ENCODE results near the gene PTPN13. TPM values are rescaled to one million over a fixed set of nuclear protein-coding genes. Genes with fewer than 3 reads are reported as not detected.
"Not testable (repeated sequence)": the region's sequence is repeated elsewhere in the genome, so short reads cannot be mapped to it uniquely, and the experiment has no call there.

Gene PTPN13
- total RNA-seq, 3 donors from 2014 or later = 0.89 to 2.2 (median 0.92) TPM

- ATAC-seq = no peak
- DNase-seq = no peak
- no peaks in the 10 kb centered on the region for H3K36me3 Mint-ChIP-seq (ENCODE audit: insufficient read depth)
- H3K4me3 Mint-ChIP-seq = no peak overlapping the region
- no peaks in the 10 kb centered on the region for H3K4me1 Mint-ChIP-seq (ENCODE audit: low read depth)
- H3K27me3 Mint-ChIP-seq (ENCODE audit: low read depth) = no peaks in the 10 kb centered on the region
- no peaks in the 10 kb centered on the region for H3K9me3 Mint-ChIP-seq
These were observed 89.1 kb downstream of the PTPN13 start for GRCh38 chr4:86683167-86683566.

- Mint-ChIP-seq H3K4me1 (ENCODE audit: low read depth) (no peaks in the 10 kb centered on the region), H3K27me3 (ENCODE audit: low read depth) (no peaks in the 10 kb centered on the region), H3K4me3 (no peak overlapping the region), H3K9me3 (no peaks in the 10 kb centered on the region), H3K36me3 (ENCODE audit: insufficient read depth) (no peaks in the 10 kb centered on the region)
- DNase-seq (no peak), ATAC-seq (no peak)
These were observed 89.9 kb downstream of the PTPN13 start for GRCh38 chr4:86683983-86684382.

- Mint-ChIP-seq H3K4me3 (no peak overlapping the region), H3K27me3 (ENCODE audit: low read depth) (no peaks in the 10 kb centered on the region)
These were observed 91.3 kb downstream of the PTPN13 start for GRCh38 chr4:86685401-86685800.

GRCh38 chr4:86686741-86687140, 92.6 kb downstream of the PTPN13 start:
- no peak for DNase-seq
- H3K4me1 Mint-ChIP-seq (ENCODE audit: low read depth) = no peaks in the 10 kb centered on the region
- no peak for ATAC-seq
- no peaks in the 10 kb centered on the region for H3K9me3 Mint-ChIP-seq
- H3K4me3 Mint-ChIP-seq = no peak overlapping the region
- H3K36me3 Mint-ChIP-seq (ENCODE audit: insufficient read depth) = no peaks in the 10 kb centered on the region
- no peaks in the 10 kb centered on the region for H3K27me3 Mint-ChIP-seq (ENCODE audit: low read depth)

More at GRCh38 chr4:86685401-86685800, 91.3 kb downstream of the PTPN13 start:
- Mint-ChIP-seq H3K9me3 (no peaks in the 10 kb centered on the region), H3K36me3 (ENCODE audit: insufficient read depth) (no peaks in the 10 kb centered on the region), H3K4me1 (ENCODE audit: low read depth) (no peaks in the 10 kb centered on the region)
- DNase-seq (no peak), ATAC-seq (no peak)

GRCh38 chr4:86688026-86688425, 93.9 kb downstream of the PTPN13 start:
- Mint-ChIP-seq H3K4me3 (no peak overlapping the region), H3K27me3 (ENCODE audit: low read depth) (no peaks in the 10 kb centered on the region), H3K9me3 (no peaks in the 10 kb centered on the region), H3K36me3 (ENCODE audit: insufficient read depth) (no peaks in the 10 kb centered on the region), H3K4me1 (ENCODE audit: low read depth) (no peaks in the 10 kb centered on the region)
- ATAC-seq = no peak
- DNase-seq = no peak

- H3K4me3 Mint-ChIP-seq = no peak overlapping the region
- no peaks in the 10 kb centered on the region for H3K36me3 Mint-ChIP-seq (ENCODE audit: insufficient read depth)
- H3K4me1 Mint-ChIP-seq (ENCODE audit: low read depth) = no peaks in the 10 kb centered on the region
- H3K27me3 Mint-ChIP-seq (ENCODE audit: low read depth) = no peaks in the 10 kb centered on the region
- H3K9me3 Mint-ChIP-seq = no peaks in the 10 kb centered on the region
- ATAC-seq (no peak), DNase-seq (no peak)
These were observed 110.5 kb downstream of the PTPN13 start for GRCh38 chr4:86704601-86705000.

- ATAC-seq (no peak), DNase-seq (no peak)
- no peaks in the 10 kb centered on the region for H3K9me3 Mint-ChIP-seq
- no peak overlapping the region for H3K4me3 Mint-ChIP-seq
- no peaks in the 10 kb centered on the region for H3K27me3 Mint-ChIP-seq (ENCODE audit: low read depth)
- no peaks in the 10 kb centered on the region for H3K4me1 Mint-ChIP-seq (ENCODE audit: low read depth)
- H3K36me3 Mint-ChIP-seq (ENCODE audit: insufficient read depth) = no peaks in the 10 kb centered on the region
These were observed 112.9 kb downstream of the PTPN13 start for GRCh38 chr4:86706923-86707597.

- ATAC-seq = no peak
- no peaks in the 10 kb centered on the region for H3K4me1 Mint-ChIP-seq (ENCODE audit: low read depth)
These were observed 123.5 kb downstream of the PTPN13 start for GRCh38 chr4:86717651-86718050.

GRCh38 chr4:86718152-86718551, 124.0 kb downstream of the PTPN13 start:
- Mint-ChIP-seq H3K27me3 (ENCODE audit: low read depth) (peaks cover 6% of the 10 kb centered on the region), H3K4me3 (no peak overlapping the region), H3K9me3 (no peaks in the 10 kb centered on the region), H3K4me1 (ENCODE audit: low read depth) (no peaks in the 10 kb centered on the region), H3K36me3 (ENCODE audit: insufficient read depth) (no peaks in the 10 kb centered on the region)
- ATAC-seq (no peak), DNase-seq (no peak)

More at GRCh38 chr4:86717651-86718050, 123.5 kb downstream of the PTPN13 start:
- Mint-ChIP-seq H3K36me3 (ENCODE audit: insufficient read depth) (no peaks in the 10 kb centered on the region), H3K9me3 (no peaks in the 10 kb centered on the region), H3K4me3 (no peak overlapping the region), H3K27me3 (ENCODE audit: low read depth) (peaks cover 6% of the 10 kb centered on the region)
- no peak for DNase-seq

- not testable (repeated sequence) for H3K9me3 Mint-ChIP-seq; H3K4me3 Mint-ChIP-seq; H3K27me3 Mint-ChIP-seq (ENCODE audit: low read depth); ATAC-seq; H3K36me3 Mint-ChIP-seq (ENCODE audit: insufficient read depth); H3K4me1 Mint-ChIP-seq (ENCODE audit: low read depth); DNase-seq
These were observed 125.0 kb downstream of the PTPN13 start for GRCh38 chr4:86719149-86719548.

- no peak for DNase-seq
- H3K27me3 Mint-ChIP-seq (ENCODE audit: low read depth) = peaks cover 2% of the 10 kb centered on the region
- no peaks in the 10 kb centered on the region for H3K9me3 Mint-ChIP-seq
- H3K4me1 Mint-ChIP-seq (ENCODE audit: low read depth) = no peaks in the 10 kb centered on the region
- no peaks in the 10 kb centered on the region for H3K36me3 Mint-ChIP-seq (ENCODE audit: insufficient read depth)
- ATAC-seq = no peak
- no peak overlapping the region for H3K4me3 Mint-ChIP-seq
These were observed 126.5 kb downstream of the PTPN13 start for GRCh38 chr4:86720508-86721068.

- ATAC-seq = no peak
- Mint-ChIP-seq H3K36me3 (ENCODE audit: insufficient read depth) (no peaks in the 10 kb centered on the region), H3K27me3 (ENCODE audit: low read depth) (peaks cover 2% of the 10 kb centered on the region), H3K4me1 (ENCODE audit: low read depth) (no peaks in the 10 kb centered on the region), H3K9me3 (peaks cover 3% of the 10 kb centered on the region), H3K4me3 (no peak overlapping the region)
- DNase-seq = no peak
These were observed 127.3 kb downstream of the PTPN13 start for GRCh38 chr4:86721412-86721811.

GRCh38 chr4:86730310-86730709, 136.2 kb downstream of the PTPN13 start:
- H3K27me3 Mint-ChIP-seq (ENCODE audit: low read depth) = peaks cover 6% of the 10 kb centered on the region
- ATAC-seq = no peak
- H3K4me3 Mint-ChIP-seq = no peak overlapping the region
- H3K4me1 Mint-ChIP-seq (ENCODE audit: low read depth) = peaks cover 2% of the 10 kb centered on the region
- peaks cover 4% of the 10 kb centered on the region for H3K9me3 Mint-ChIP-seq
- no peak for DNase-seq
- no peaks in the 10 kb centered on the region for H3K36me3 Mint-ChIP-seq (ENCODE audit: insufficient read depth)

GRCh38 chr4:86737244-86737643, 143.1 kb downstream of the PTPN13 start:
- ATAC-seq = no peak
- DNase-seq = no peak
- no peak overlapping the region for H3K4me3 Mint-ChIP-seq
- peaks cover 12% of the 10 kb centered on the region for H3K9me3 Mint-ChIP-seq
- no peaks in the 10 kb centered on the region for H3K4me1 Mint-ChIP-seq (ENCODE audit: low read depth)
- peaks cover 3% of the 10 kb centered on the region for H3K27me3 Mint-ChIP-seq (ENCODE audit: low read depth)
- no peaks in the 10 kb centered on the region for H3K36me3 Mint-ChIP-seq (ENCODE audit: insufficient read depth)

- Mint-ChIP-seq H3K36me3 (ENCODE audit: insufficient read depth) (no peaks in the 10 kb centered on the region), H3K4me3 (no peak overlapping the region), H3K4me1 (ENCODE audit: low read depth) (no peaks in the 10 kb centered on the region), H3K27me3 (ENCODE audit: low read depth) (peaks cover 4% of the 10 kb centered on the region), H3K9me3 (peaks cover 12% of the 10 kb centered on the region)
- no peak for ATAC-seq
- DNase-seq = no peak
These were observed 147.7 kb downstream of the PTPN13 start for GRCh38 chr4:86741846-86742245.
